SJCRH30 (cell line): Measurements from ENCODE around the gene MAST2. TPM values are rescaled to one million over a fixed set of nuclear protein-coding genes. Genes with fewer than 3 reads are reported as not detected.
"Not testable (repeated sequence)": the region's sequence is repeated elsewhere in the genome, so short reads cannot be mapped to it uniquely, and the experiment has no call there.

Source experiments
- DNase-seq, 2 experiments: peaks; one replicate each; pipeline ENCODE4 v3.0.0-alpha.2; 2015 to 2020
- H3K27ac ChIP-seq: fragments of 250-450 bp; sonication (Bioruptor Pico); 2 replicates; pipeline ENCODE4 v1.5.1; 2020; ENCODE audit warnings: mild to moderate bottlenecking, moderate library complexity
- H3K27me3 ChIP-seq: fragments of 250-450 bp; sonication (Bioruptor Pico); 2 replicates; pipeline ENCODE4 v1.5.1; 2020; ENCODE audit warnings: mild to moderate bottlenecking, moderate library complexity
- H3K36me3 ChIP-seq: fragments of 250-450 bp; sonication (Bioruptor Pico); 2 replicates; pipeline ENCODE4 v1.5.1; 2020; ENCODE audit warnings: mild to moderate bottlenecking, moderate library complexity
- H3K4me1 ChIP-seq: fragments of 250-450 bp; sonication (Bioruptor Pico); 2 replicates; pipeline ENCODE4 v1.5.1; 2020; ENCODE audit warnings: mild to moderate bottlenecking, moderate library complexity
- H3K4me3 ChIP-seq: fragments of 250-450 bp; sonication (Bioruptor Pico); 2 replicates; pipeline ENCODE4 v1.5.1; 2020; ENCODE audit warnings: mild to moderate bottlenecking, moderate library complexity
- H3K9me3 ChIP-seq: fragments of 250-450 bp; sonication (Bioruptor Pico); replicated peaks from 2 replicates; pipeline ENCODE4 v1.5.1; 2020; ENCODE audit warnings: mild to moderate bottlenecking, moderate library complexity
- total RNA-seq: library from RNA; depleted of rRNA; stranded (reverse); fragments of >200 nt; shearing (Covaris generic); gene quantifications from 2 replicates; pipeline ENCODE4 v1.2.3, GENCODE V29; 2014

Gene MAST2
- total RNA-seq, 1 experiment from 2014 or later, result 46.5 TPM

DNA sequence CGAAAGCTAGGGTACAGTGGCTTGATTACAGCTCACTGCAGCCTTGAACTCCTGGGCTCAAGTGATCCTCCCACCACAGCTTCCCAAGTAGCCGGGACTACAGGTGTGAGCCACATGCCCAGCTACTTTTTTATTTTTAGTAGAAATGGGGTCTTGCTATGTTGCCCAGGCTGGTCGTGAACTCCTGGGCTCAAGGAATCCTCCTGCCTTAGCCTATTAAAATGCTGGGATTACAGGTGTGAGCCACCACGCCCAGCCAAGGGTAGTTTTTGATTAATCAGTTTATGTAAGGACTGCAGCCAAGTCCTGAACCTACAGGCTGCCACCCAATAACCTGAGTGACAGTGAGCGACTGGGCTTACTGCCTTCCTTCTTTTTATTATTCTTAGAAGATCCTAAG, 240.7 kb downstream of the MAST2 start:
- Histone ChIP-seq H3K4me3 (no peak overlapping the region), H3K9me3 (no peaks in the 10 kb centered on the region), H3K27me3 (no peaks in the 10 kb centered on the region), H3K36me3 (peaks cover 15% of the 10 kb centered on the region), H3K27ac (no peak overlapping the region), H3K4me1 (no peaks in the 10 kb centered on the region)
- DNase-seq, result no peak

DNA sequence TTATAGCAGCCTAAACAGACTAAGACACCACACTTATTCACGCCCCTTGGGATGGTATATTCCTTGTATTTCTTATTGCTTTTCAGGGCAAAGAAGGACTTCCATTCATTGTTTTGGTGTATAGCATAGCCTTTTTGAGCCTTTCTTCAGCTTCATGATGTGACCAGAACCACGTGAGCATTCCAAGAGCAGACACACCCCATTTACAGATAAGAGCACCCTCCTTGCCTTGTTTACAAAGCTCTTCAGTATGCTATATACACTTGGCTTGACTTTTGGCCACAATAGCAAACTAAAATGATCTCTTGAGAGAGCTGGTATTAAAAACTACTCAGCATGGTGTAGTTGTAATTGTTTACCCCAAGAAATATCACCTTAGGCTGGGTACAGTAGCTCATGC, 250.3 kb downstream of the MAST2 start:
- Histone ChIP-seq H3K27me3 (no peaks in the 10 kb centered on the region), H3K4me3 (no peak overlapping the region), H3K9me3 (no peaks in the 10 kb centered on the region; the same call in 1 of the 2 replicates), H3K4me1 (no peaks in the 10 kb centered on the region), H3K27ac (no peak overlapping the region), H3K36me3 (peaks cover 23% of the 10 kb centered on the region)
- DNase-seq, result no peak

DNA sequence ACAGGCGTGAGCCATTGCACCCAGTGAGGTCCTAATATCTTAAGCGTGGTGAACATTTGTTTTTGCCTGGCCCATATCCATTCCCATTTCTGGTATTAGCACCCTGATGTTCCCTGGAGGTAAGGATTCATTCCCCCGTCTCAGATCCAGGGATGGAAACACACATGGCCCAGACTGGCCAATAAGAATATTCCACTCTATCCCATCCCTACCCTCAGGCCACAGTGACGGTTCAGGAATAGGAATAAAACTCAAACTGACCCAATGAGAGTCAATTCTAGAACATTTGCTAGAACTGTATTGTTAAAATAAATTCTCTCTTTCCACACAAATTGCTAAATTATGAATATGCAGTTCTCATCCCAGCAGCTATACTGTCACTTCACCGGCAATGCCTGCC, 252.9 kb downstream of the MAST2 start:
- H3K27ac ChIP-seq, result no peak overlapping the region
- no peak for DNase-seq
- H3K36me3 ChIP-seq, result peaks cover 38% of the 10 kb centered on the region
- H3K4me3 ChIP-seq, result no peak overlapping the region
- H3K27me3 ChIP-seq, result no peaks in the 10 kb centered on the region
- H3K4me1 ChIP-seq, result no peaks in the 10 kb centered on the region
- no peaks in the 10 kb centered on the region for H3K9me3 ChIP-seq

DNA sequence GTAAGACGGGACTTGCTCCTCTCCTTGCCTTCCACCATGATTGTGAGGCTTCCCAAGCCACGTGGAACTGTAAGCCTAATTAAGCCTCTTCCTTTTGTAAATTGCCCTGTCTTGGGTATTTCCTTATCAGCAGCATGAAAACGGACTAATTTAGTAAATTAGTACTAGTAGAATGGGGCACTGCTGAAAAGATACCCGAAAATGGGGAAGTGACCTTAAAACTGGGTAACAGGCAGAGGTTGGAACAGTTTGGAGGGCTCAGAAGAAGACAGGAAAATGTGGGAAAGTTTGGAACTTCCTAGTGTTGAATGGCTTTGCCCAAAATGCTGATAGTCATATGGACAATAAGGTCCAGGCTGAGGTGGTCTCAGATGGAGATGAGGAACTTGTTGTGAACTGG, 253.8 kb downstream of the MAST2 start:
- DNase-seq, H3K27ac ChIP-seq, H3K4me3 ChIP-seq, H3K27me3 ChIP-seq, H3K4me1 ChIP-seq, H3K9me3 ChIP-seq: not testable (repeated sequence)
- H3K36me3 ChIP-seq, result peaks cover 44% of the 10 kb centered on the region

DNA sequence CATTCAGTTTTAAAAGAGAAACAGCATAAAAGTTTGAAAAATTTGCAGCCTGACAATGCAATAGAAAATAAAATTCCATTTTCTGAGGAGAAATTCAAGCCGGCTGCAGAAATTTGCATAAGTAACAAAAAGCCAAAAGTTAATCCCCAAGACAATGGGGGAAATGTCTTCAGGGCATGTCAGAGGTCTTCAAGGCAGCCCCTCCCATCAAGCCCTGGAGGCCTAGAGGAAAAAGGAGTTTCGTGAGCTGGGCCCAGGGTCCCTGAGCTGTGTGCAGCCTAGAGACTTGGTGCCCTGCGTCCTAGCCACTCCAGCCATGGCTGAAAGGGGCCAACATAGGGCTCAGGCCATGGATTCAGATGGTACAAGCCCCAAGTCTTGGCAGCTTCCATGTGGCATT, 254.4 kb downstream of the MAST2 start:
- H3K27me3 ChIP-seq, result no peaks in the 10 kb centered on the region
- H3K4me3 ChIP-seq, result no peak overlapping the region
- peaks cover 44% of the 10 kb centered on the region for H3K36me3 ChIP-seq
- DNase-seq, result no peak
- no peaks in the 10 kb centered on the region for H3K9me3 ChIP-seq
- no peaks in the 10 kb centered on the region for H3K4me1 ChIP-seq
- no peak overlapping the region for H3K27ac ChIP-seq

DNA sequence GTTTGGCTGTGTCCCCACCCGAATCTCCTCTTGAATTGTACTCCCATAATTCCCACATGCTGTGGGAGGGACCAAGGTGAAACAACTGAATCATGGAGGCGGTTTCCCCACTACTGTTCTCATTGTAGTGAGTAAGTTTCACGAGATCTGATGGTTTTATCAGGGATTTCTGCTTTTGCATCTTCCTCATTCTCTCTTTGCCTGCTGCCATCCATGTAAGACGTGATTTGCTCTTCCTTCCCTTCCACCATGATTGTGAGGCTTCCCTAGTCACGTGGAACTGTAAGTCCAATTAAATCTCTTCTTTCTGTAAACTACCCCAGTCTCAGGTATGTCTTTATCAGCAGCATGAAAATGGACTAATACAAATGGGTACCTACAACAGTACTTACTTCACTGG, 255.5 kb downstream of the MAST2 start:
- H3K4me3 ChIP-seq, result no peak overlapping the region

DNA sequence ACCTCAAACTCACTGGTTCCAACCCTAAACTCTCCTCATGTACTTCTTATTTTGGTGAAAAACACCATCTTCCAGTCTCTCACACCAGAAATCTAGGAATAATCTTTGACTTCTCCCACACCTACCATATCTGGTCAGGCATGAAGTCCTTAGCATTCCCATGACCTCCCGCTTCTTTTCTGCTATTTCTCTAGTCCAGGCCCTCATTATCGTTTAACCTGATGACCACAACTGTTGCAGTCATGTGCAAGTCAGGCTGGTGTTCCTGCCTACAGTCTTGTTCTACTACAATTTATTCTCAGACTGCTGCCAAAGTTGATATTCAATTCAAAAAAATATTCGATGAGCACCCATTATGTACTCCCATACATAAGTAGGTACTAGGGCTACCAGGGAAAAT, 257.7 kb downstream of the MAST2 start:
- Histone ChIP-seq H3K36me3 (peaks cover 32% of the 10 kb centered on the region), H3K4me3 (no peak overlapping the region), H3K27ac (no peak overlapping the region), H3K4me1 (no peaks in the 10 kb centered on the region), H3K9me3 (no peaks in the 10 kb centered on the region), H3K27me3 (no peaks in the 10 kb centered on the region; the same call in 1 of the 2 replicates)
- no peak for DNase-seq

More for the DNA sequence above, 255.5 kb downstream of the MAST2 start:
- H3K27me3 ChIP-seq, result no peaks in the 10 kb centered on the region
- no peak overlapping the region for H3K27ac ChIP-seq
- H3K4me1 ChIP-seq, result no peaks in the 10 kb centered on the region
- H3K9me3 ChIP-seq, result no peaks in the 10 kb centered on the region
- peaks cover 40% of the 10 kb centered on the region for H3K36me3 ChIP-seq
- no peak for DNase-seq

DNA sequence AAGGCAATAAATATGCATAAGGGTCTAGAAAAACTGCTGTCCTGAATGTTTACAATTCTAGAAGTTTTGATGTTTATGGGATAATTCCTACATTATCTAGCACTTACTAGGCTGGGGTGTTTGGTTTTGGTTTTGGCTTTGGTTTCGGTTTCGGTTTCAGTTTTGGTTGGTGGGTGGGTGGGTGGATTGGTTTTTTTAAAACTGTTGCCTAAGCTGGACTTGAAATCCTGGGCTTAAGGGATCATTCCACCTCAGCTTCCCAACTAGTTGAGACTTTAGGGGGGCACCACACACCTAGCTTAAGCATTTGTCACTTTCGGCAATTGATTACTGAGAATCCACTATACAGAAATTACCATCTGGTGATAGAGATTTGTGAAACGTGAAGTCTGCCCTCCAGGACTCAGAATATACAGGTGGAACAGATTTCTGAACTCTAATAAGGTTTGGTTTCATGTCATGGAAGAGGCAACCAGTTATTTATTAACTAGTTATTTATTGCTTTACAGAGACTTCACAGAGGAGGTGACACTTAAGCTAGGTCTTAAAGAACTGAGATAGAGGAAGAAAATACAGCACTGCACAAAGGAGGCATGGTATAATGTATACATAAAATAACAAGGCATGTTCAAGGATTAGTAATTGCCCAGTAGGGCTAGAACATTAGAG, 259.4 kb downstream of the MAST2 start:
- Histone ChIP-seq H3K9me3 (no peaks in the 10 kb centered on the region), H3K27ac (no peak overlapping the region), H3K36me3 (peaks cover 33% of the 10 kb centered on the region), H3K4me1 (no peaks in the 10 kb centered on the region), H3K27me3 (no peaks in the 10 kb centered on the region; the same call in 1 of the 2 replicates), H3K4me3 (no peak overlapping the region)
- DNase-seq, result no peak

DNA sequence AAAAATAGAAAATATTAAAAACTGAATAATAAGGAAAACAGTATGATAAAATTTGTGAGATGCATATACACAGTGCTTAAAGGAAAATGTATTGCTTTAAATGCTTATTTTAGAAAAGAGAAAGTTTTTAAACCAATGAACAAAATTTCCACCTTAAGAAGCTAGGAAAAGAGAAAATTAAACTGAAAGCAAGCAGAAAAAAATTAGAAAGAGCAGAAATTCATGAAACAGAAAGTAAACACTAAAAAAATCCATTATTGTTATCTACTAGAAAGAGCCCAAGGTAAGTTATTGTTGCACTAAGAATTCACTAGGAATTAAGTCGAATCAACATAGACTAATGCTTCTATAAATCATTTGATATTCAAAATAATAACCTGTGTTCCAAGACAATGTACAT, 261.3 kb downstream of the MAST2 start:
- no peaks in the 10 kb centered on the region for H3K4me1 ChIP-seq
- no peak overlapping the region for H3K4me3 ChIP-seq
- no peak overlapping the region for H3K27ac ChIP-seq
- H3K9me3 ChIP-seq, result no peaks in the 10 kb centered on the region
- no peak for DNase-seq
- H3K36me3 ChIP-seq, result peaks cover 20% of the 10 kb centered on the region
- H3K27me3 ChIP-seq, result no peaks in the 10 kb centered on the region; the same call in 1 of the 2 replicates

DNA sequence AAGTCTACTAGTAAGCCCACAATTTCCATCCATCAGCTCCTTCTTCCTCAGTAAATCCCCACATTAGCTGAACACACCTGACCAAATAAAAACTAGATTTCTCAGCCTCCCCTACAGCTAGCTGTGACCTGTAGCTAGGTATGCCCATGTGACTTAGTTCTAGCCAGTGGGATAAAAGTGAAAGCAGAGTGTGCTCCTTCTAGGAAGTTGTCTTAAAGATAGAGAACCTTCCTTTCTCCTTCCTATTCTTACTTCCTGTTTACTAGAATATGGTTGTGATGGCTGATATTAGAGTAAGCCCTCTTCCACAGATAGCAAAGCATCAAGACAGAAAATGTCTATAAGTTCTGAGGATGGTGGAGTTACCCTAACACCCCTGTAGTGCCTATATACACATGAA, 262.0 kb downstream of the MAST2 start:
- H3K27me3 ChIP-seq, result no peaks in the 10 kb centered on the region; the same call in 1 of the 2 replicates
- H3K27ac ChIP-seq, result no peak overlapping the region
- H3K4me1 ChIP-seq, result no peaks in the 10 kb centered on the region
- H3K36me3 ChIP-seq, result peaks cover 16% of the 10 kb centered on the region
- no peak for DNase-seq
- H3K9me3 ChIP-seq, result no peaks in the 10 kb centered on the region
- no peak overlapping the region for H3K4me3 ChIP-seq

DNA sequence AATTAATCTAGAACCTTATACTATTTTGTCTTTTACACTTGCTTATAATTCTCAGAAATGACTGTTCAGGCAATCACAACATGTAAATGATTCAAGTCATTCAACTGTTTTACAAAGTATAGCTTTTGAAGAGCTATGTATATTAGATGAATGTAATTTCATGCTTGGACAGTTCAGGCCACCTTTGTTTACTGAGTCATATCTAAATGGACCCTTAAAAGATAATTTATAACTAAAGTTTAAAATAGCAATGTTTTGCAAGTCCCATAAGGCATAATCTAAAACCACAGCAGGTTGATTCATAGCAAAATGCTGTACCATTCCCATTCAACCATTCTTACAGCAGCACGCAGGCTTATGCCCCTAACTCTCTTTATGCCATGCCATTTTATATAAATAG, 264.2 kb downstream of the MAST2 start:
- Histone ChIP-seq H3K9me3 (no peaks in the 10 kb centered on the region), H3K4me1 (no peaks in the 10 kb centered on the region), H3K27ac (no peak overlapping the region), H3K27me3 (no peaks in the 10 kb centered on the region; the same call in 1 of the 2 replicates), H3K36me3 (peaks cover 4% of the 10 kb centered on the region), H3K4me3 (no peak overlapping the region)
- DNase-seq, result no peak

DNA sequence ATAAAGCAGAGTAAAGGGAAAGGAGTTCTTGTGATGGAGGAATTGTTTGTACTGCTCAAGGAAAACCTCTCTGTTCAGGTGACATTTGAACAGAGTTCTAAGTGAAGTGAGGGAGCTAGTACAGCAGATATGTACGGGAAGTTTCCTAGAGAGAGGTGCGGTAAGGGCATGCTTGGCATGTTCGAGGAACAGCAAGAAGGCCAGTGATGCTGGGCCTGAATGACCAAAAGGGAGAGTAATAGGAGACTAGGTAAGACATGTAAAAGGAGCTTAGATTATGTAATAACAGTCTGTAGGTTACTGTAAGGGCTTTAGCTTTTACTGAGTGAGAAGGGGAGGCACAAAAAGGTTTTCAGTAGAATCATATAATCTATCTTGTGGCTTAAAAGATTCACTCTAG, 265.1 kb downstream of the MAST2 start:
- no peak for DNase-seq
- H3K27me3 ChIP-seq, result no peaks in the 10 kb centered on the region; the same call in 1 of the 2 replicates
- H3K9me3 ChIP-seq, result no peaks in the 10 kb centered on the region
- no peak overlapping the region for H3K4me3 ChIP-seq
- H3K36me3 ChIP-seq, result peaks cover 4% of the 10 kb centered on the region; the same call in 1 of the 2 replicates
- no peak overlapping the region for H3K27ac ChIP-seq
- no peaks in the 10 kb centered on the region for H3K4me1 ChIP-seq

DNA sequence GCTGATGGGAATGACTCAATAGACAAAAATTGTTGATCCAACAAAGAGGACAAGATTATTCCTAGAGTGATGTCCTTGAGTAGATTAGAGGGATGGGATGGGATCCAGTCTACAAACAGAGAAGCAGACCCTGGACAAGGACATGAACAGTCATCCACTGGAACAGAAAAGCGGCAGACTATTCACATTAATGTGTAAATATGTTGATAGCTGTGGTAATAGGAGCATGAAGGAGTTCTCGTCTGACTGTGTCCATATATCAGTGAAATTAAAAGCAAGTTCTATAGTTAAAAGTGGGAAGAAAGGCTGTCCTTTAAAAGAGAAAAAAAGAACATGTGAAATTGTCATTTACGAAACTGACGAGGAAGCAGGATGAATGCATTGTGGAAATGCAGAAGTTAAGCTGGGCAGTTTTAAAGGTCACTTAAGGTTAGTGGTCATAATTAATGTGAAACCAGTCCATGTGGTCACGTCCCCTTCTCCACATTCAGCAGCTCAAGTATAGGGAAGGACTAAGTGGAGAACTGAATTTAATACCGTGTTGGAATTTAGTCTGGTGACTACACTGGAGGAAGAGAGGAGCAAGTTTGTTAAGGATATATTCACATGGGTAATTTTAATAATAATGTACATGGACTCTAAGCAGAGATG, 266.9 kb downstream of the MAST2 start:
- no peaks in the 10 kb centered on the region; the same call in 1 of the 2 replicates for H3K27me3 ChIP-seq
- H3K4me1 ChIP-seq, result no peaks in the 10 kb centered on the region
- H3K36me3 ChIP-seq, result peaks cover 11% of the 10 kb centered on the region; the same call in 1 of the 2 replicates
- no peak overlapping the region for H3K4me3 ChIP-seq
- no peak overlapping the region for H3K27ac ChIP-seq
- H3K9me3 ChIP-seq, result no peaks in the 10 kb centered on the region
- no peak for DNase-seq

DNA sequence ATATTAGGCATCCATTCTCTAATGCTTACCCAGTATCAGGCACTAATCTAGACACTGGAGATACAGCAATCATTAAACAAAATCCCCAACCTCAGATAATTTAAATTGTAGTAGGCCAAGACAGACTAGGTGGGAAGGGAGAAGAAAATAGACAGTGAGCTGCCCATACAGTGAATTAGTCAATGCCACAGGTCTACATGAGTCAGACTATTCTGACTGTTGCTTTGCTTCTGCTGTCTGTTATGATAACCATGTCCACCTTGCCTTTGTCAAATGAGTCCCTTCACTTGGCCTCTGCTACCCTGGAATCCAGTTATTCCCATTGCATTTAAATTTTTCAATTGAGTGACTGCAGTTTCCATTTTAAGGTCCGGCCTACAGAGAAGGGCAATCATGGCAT, 269.6 kb downstream of the MAST2 start:
- Histone ChIP-seq H3K36me3 (peaks cover 16% of the 10 kb centered on the region; the same call in 1 of the 2 replicates), H3K4me1 (peaks cover 8% of the 10 kb centered on the region), H3K9me3 (no peaks in the 10 kb centered on the region), H3K4me3 (no peak overlapping the region), H3K27ac (no peak overlapping the region), H3K27me3 (no peaks in the 10 kb centered on the region)
- no peak for DNase-seq

DNA sequence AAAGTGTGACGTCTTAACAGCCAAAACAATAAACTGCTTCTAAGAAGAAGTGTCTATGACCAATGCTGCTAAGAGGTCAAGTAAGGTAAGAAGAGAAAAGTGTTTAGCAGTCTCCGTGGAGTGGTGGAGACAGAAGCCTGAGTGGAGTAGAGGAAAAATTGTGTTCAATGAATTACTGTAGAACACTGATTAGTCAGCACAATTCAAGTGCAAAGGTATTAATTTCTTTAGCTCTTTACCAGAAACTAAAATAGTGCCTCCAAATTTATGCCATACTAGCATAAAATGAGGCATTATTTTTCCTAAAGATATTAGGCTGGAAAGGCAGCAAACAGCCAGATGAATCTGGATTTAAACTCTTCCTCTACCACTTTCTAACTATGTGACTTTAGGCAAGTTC, 272.9 kb downstream of the MAST2 start:
- Histone ChIP-seq H3K4me1 (peaks cover 14% of the 10 kb centered on the region), H3K27me3 (no peaks in the 10 kb centered on the region), H3K27ac (no peak overlapping the region), H3K4me3 (no peak overlapping the region), H3K9me3 (no peaks in the 10 kb centered on the region), H3K36me3 (peaks cover 16% of the 10 kb centered on the region; the same call in 1 of the 2 replicates)
- DNase-seq, result no peak
